Measurements from ENCODE around the gene MTAP. TPM values are rescaled to one million over a fixed set of nuclear protein-coding genes. Genes with fewer than 3 reads are reported as not detected.

The MTAP gene
- polyA plus RNA-seq, 1 donor from 2014 or later = 7.7 TPM

GRCh38 chr9:21828853-21829410 lies 26.5 kb downstream of the MTAP start:
- H4K20me1 ChIP-seq (ENCODE audit: insufficient read depth) = no peaks in the 10 kb centered on the region
- H3K4me3 ChIP-seq (ENCODE audit: low read length) = no peak overlapping the region
- H3K27me3 ChIP-seq (ENCODE audit: insufficient read depth, low read depth, low read length) = no peaks in the 10 kb centered on the region
- no peaks in the 10 kb centered on the region for H3F3A ChIP-seq (ENCODE audit: insufficient read depth, low read length, poor library complexity, severe bottlenecking)
- no peak for TF ChIP-seq TAF1 (IDR thresholded peaks at IDR 0.05; ENCODE audit: low read depth)
- no peak for TF ChIP-seq CTCF (IDR thresholded peaks at IDR 0.05; ENCODE audit: poor library complexity, severe bottlenecking)
- TF ChIP-seq EZH2 (IDR thresholded peaks at IDR 0.05; ENCODE audit: borderline replicate concordance, insufficient read depth, low read length, poor library complexity, severe bottlenecking) = no peak
- no peak for TF ChIP-seq RAD21 (conservative IDR thresholded peaks at IDR 0.05)
- no peak for TF ChIP-seq EP300 (conservative IDR thresholded peaks at IDR 0.05; ENCODE audit: poor library complexity, severe bottlenecking)
- no peak for TF ChIP-seq SMC3 (conservative IDR thresholded peaks at IDR 0.05; ENCODE audit: poor library complexity)
- no peak for TF ChIP-seq MXI1 (conservative IDR thresholded peaks at IDR 0.05; ENCODE audit: poor library complexity, severe bottlenecking)
- no peak for TF ChIP-seq POLR2AphosphoS5 (IDR thresholded peaks at IDR 0.05)
- no peak for TF ChIP-seq REST (IDR thresholded peaks at IDR 0.05; ENCODE audit: borderline replicate concordance)
- peaks cover 8% of the 10 kb centered on the region for H3K36me3 ChIP-seq (ENCODE audit: insufficient read depth, low read length)
- no peaks in the 10 kb centered on the region for H3K9me2 ChIP-seq (ENCODE audit: insufficient read depth, low read length)
- no peak overlapping the region for H2AFZ ChIP-seq (ENCODE audit: low read depth, low read length)
- no peaks in the 10 kb centered on the region for H3K9me3 ChIP-seq (ENCODE audit: low read length)
- no peak overlapping the region for H3K27ac ChIP-seq (ENCODE audit: low read length)
- H3K9ac ChIP-seq (ENCODE audit: low read length) = no peak overlapping the region
- H3K4me2 ChIP-seq (ENCODE audit: low read length) = no peak overlapping the region
- H3K79me2 ChIP-seq (replicated peaks; ENCODE audit: insufficient read depth, low read length) = no peaks in the 10 kb centered on the region

GRCh38 chr9:21830589-21830988 lies 28.2 kb downstream of the MTAP start:
- no peak overlapping the region for H3K9ac ChIP-seq (ENCODE audit: low read length)
- H2AFZ ChIP-seq (ENCODE audit: low read depth, low read length) = no peak overlapping the region
- no peaks in the 10 kb centered on the region for H3K9me2 ChIP-seq (ENCODE audit: insufficient read depth, low read length)
- H3K4me3 ChIP-seq (ENCODE audit: low read length) = no peak overlapping the region
- H3K36me3 ChIP-seq (ENCODE audit: insufficient read depth, low read length) = peaks cover under 1% of the 10 kb centered on the region
- no peaks in the 10 kb centered on the region for H3K9me3 ChIP-seq (ENCODE audit: low read length)
- H4K20me1 ChIP-seq (ENCODE audit: insufficient read depth) = no peaks in the 10 kb centered on the region
- H3K79me2 ChIP-seq (replicated peaks; ENCODE audit: insufficient read depth, low read length) = no peaks in the 10 kb centered on the region
- no peak for TF ChIP-seq MXI1 (conservative IDR thresholded peaks at IDR 0.05; ENCODE audit: poor library complexity, severe bottlenecking)
- no peak for TF ChIP-seq SMC3 (conservative IDR thresholded peaks at IDR 0.05; ENCODE audit: poor library complexity)
- no peak for TF ChIP-seq EZH2 (IDR thresholded peaks at IDR 0.05; ENCODE audit: borderline replicate concordance, insufficient read depth, low read length, poor library complexity, severe bottlenecking)
- TF ChIP-seq TAF1 (IDR thresholded peaks at IDR 0.05; ENCODE audit: low read depth) = no peak
- TF ChIP-seq POLR2AphosphoS5 (IDR thresholded peaks at IDR 0.05) = no peak
- no peak for TF ChIP-seq REST (IDR thresholded peaks at IDR 0.05; ENCODE audit: borderline replicate concordance)
- no peak for TF ChIP-seq CTCF (IDR thresholded peaks at IDR 0.05; ENCODE audit: poor library complexity, severe bottlenecking)
- no peak for TF ChIP-seq EP300 (conservative IDR thresholded peaks at IDR 0.05; ENCODE audit: poor library complexity, severe bottlenecking)
- no peak for TF ChIP-seq RAD21 (conservative IDR thresholded peaks at IDR 0.05)
- no peaks in the 10 kb centered on the region for H3K27me3 ChIP-seq (ENCODE audit: insufficient read depth, low read depth, low read length)
- H3F3A ChIP-seq (ENCODE audit: insufficient read depth, low read length, poor library complexity, severe bottlenecking) = no peaks in the 10 kb centered on the region
- H3K4me2 ChIP-seq (ENCODE audit: low read length) = no peak overlapping the region
- H3K27ac ChIP-seq (ENCODE audit: low read length) = no peak overlapping the region

All from neural cell (in vitro differentiated cells).